Measurements from ENCODE around the gene DARS1. TPM values are rescaled to one million over a fixed set of nuclear protein-coding genes. Genes with fewer than 3 reads are reported as not detected.
A peak's percentile ranks its signal among the peaks of the same experiment; 100 is the strongest.

The DARS1 gene
- total and polyA plus RNA-seq, 2 of the 13 experiments (the other 11 are each of a cell fraction or from before 2014, with no cell fraction given), result 149 to 230 TPM

DNA sequence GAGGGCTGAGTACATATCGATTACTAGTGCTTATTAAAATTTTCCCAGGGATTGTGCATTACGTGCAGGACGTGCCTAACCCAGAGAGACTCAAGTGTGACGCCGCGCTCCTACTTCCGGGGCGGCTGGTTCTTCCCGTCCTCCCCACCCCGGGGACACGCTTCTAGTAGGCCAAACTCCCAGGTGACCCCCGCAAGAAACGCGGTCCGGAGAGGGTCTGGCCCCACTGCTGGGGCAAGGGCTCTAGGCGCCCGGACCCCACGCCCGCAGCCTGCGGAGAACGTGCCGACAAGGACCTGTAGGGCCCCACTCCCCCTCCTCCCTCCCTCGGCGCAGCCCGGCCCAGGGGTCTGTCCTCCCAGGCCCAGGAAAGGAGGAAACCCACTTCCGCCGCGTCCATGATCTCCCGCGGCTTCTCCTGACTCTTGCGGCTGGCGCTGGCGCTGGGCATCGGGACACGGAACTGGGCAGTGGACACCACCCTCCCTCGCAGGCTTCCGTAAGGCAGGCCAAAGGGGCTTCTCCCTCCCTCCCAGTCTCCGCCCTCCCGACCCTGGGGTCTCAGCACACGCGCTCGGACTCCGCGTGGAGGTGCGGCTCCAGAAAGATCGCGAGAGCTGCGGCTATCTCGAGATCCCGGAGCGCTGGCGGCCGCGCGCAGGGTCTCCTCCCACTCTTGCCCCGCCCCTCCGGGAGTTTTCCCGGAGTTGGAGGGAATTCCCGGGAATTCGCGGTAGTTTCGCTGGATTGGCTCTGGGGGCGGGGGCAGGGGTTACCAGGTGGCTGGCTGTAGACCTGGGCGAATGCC is at the start of gene DARS1 (continued):
- TF ChIP-seq GTF3A (CRISPR knock-in tag; conservative IDR thresholded peaks at IDR 0.05) (no peak; the same call in 1 of the 2 replicates), NR1H2 (CRISPR knock-in tag; IDR thresholded peaks at IDR 0.05; ENCODE audit: borderline replicate concordance, low read depth) (peak; percentile 89; the same call in 1 of the 2 replicates), ZNF451 (CRISPR knock-in tag; IDR thresholded peaks at IDR 0.05) (peak; percentile 33; the same call in 1 of the 2 replicates)
- TF ChIP-seq, protein P1, sequence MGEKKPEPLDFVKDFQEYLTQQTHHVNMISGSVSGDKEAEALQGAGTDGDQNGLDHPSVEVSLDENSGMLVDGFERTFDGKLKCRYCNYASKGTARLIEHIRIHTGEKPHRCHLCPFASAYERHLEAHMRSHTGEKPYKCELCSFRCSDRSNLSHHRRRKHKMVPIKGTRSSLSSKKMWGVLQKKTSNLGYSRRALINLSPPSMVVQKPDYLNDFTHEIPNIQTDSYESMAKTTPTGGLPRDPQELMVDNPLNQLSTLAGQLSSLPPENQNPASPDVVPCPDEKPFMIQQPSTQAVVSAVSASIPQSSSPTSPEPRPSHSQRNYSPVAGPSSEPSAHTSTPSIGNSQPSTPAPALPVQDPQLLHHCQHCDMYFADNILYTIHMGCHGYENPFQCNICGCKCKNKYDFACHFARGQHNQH (CRISPR knock-in tag; IDR thresholded peaks at IDR 0.05), result peak; percentile 75
- TF ChIP-seq, protein P2, sequence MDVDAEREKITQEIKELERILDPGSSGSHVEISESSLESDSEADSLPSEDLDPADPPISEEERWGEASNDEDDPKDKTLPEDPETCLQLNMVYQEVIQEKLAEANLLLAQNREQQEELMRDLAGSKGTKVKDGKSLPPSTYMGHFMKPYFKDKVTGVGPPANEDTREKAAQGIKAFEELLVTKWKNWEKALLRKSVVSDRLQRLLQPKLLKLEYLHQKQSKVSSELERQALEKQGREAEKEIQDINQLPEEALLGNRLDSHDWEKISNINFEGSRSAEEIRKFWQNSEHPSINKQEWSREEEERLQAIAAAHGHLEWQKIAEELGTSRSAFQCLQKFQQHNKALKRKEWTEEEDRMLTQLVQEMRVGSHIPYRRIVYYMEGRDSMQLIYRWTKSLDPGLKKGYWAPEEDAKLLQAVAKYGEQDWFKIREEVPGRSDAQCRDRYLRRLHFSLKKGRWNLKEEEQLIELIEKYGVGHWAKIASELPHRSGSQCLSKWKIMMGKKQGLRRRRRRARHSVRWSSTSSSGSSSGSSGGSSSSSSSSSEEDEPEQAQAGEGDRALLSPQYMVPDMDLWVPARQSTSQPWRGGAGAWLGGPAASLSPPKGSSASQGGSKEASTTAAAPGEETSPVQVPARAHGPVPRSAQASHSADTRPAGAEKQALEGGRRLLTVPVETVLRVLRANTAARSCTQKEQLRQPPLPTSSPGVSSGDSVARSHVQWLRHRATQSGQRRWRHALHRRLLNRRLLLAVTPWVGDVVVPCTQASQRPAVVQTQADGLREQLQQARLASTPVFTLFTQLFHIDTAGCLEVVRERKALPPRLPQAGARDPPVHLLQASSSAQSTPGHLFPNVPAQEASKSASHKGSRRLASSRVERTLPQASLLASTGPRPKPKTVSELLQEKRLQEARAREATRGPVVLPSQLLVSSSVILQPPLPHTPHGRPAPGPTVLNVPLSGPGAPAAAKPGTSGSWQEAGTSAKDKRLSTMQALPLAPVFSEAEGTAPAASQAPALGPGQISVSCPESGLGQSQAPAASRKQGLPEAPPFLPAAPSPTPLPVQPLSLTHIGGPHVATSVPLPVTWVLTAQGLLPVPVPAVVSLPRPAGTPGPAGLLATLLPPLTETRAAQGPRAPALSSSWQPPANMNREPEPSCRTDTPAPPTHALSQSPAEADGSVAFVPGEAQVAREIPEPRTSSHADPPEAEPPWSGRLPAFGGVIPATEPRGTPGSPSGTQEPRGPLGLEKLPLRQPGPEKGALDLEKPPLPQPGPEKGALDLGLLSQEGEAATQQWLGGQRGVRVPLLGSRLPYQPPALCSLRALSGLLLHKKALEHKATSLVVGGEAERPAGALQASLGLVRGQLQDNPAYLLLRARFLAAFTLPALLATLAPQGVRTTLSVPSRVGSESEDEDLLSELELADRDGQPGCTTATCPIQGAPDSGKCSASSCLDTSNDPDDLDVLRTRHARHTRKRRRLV (CRISPR knock-in tag; IDR thresholded peaks at IDR 0.05), result peak; percentile 93
- TF ChIP-seq, protein P3, sequence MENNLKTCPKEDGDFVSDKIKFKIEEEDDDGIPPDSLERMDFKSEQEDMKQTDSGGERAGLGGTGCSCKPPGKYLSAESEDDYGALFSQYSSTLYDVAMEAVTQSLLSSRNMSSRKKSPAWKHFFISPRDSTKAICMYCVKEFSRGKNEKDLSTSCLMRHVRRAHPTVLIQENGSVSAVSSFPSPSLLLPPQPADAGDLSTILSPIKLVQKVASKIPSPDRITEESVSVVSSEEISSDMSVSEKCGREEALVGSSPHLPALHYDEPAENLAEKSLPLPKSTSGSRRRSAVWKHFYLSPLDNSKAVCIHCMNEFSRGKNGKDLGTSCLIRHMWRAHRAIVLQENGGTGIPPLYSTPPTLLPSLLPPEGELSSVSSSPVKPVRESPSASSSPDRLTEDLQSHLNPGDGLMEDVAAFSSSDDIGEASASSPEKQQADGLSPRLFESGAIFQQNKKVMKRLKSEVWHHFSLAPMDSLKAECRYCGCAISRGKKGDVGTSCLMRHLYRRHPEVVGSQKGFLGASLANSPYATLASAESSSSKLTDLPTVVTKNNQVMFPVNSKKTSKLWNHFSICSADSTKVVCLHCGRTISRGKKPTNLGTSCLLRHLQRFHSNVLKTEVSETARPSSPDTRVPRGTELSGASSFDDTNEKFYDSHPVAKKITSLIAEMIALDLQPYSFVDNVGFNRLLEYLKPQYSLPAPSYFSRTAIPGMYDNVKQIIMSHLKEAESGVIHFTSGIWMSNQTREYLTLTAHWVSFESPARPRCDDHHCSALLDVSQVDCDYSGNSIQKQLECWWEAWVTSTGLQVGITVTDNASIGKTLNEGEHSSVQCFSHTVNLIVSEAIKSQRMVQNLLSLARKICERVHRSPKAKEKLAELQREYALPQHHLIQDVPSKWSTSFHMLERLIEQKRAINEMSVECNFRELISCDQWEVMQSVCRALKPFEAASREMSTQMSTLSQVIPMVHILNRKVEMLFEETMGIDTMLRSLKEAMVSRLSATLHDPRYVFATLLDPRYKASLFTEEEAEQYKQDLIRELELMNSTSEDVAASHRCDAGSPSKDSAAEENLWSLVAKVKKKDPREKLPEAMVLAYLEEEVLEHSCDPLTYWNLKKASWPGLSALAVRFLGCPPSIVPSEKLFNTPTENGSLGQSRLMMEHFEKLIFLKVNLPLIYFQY (CRISPR knock-in tag; IDR thresholded peaks at IDR 0.05; ENCODE audit: borderline replicate concordance), result no peak
- TF ChIP-seq, protein P4, sequence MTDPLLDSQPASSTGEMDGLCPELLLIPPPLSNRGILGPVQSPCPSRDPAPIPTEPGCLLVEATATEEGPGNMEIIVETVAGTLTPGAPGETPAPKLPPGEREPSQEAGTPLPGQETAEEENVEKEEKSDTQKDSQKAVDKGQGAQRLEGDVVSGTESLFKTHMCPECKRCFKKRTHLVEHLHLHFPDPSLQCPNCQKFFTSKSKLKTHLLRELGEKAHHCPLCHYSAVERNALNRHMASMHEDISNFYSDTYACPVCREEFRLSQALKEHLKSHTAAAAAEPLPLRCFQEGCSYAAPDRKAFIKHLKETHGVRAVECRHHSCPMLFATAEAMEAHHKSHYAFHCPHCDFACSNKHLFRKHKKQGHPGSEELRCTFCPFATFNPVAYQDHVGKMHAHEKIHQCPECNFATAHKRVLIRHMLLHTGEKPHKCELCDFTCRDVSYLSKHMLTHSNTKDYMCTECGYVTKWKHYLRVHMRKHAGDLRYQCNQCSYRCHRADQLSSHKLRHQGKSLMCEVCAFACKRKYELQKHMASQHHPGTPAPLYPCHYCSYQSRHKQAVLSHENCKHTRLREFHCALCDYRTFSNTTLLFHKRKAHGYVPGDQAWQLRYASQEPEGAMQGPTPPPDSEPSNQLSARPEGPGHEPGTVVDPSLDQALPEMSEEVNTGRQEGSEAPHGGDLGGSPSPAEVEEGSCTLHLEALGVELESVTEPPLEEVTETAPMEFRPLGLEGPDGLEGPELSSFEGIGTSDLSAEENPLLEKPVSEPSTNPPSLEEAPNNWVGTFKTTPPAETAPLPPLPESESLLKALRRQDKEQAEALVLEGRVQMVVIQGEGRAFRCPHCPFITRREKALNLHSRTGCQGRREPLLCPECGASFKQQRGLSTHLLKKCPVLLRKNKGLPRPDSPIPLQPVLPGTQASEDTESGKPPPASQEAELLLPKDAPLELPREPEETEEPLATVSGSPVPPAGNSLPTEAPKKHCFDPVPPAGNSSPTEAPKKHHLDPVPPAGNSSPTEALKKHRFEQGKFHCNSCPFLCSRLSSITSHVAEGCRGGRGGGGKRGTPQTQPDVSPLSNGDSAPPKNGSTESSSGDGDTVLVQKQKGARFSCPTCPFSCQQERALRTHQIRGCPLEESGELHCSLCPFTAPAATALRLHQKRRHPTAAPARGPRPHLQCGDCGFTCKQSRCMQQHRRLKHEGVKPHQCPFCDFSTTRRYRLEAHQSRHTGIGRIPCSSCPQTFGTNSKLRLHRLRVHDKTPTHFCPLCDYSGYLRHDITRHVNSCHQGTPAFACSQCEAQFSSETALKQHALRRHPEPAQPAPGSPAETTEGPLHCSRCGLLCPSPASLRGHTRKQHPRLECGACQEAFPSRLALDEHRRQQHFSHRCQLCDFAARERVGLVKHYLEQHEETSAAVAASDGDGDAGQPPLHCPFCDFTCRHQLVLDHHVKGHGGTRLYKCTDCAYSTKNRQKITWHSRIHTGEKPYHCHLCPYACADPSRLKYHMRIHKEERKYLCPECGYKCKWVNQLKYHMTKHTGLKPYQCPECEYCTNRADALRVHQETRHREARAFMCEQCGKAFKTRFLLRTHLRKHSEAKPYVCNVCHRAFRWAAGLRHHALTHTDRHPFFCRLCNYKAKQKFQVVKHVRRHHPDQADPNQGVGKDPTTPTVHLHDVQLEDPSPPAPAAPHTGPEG (CRISPR knock-in tag; IDR thresholded peaks at IDR 0.05), result peak; percentile 92
- TF ChIP-seq, protein P5, sequence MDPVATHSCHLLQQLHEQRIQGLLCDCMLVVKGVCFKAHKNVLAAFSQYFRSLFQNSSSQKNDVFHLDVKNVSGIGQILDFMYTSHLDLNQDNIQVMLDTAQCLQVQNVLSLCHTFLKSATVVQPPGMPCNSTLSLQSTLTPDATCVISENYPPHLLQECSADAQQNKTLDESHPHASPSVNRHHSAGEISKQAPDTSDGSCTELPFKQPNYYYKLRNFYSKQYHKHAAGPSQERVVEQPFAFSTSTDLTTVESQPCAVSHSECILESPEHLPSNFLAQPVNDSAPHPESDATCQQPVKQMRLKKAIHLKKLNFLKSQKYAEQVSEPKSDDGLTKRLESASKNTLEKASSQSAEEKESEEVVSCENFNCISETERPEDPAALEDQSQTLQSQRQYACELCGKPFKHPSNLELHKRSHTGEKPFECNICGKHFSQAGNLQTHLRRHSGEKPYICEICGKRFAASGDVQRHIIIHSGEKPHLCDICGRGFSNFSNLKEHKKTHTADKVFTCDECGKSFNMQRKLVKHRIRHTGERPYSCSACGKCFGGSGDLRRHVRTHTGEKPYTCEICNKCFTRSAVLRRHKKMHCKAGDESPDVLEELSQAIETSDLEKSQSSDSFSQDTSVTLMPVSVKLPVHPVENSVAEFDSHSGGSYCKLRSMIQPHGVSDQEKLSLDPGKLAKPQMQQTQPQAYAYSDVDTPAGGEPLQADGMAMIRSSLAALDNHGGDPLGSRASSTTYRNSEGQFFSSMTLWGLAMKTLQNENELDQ (CRISPR knock-in tag; IDR thresholded peaks at IDR 0.05; ENCODE audit: borderline replicate concordance), result no peak
